Measurements from ENCODE around the gene PRICKLE2.

Gene PRICKLE2

GRCh38 chr3:64079369-64080150 is 145.7 kb downstream of the PRICKLE2 start:
- Histone ChIP-seq H3K36me3 (ENCODE audit: low read depth) (no peaks in the 10 kb centered on the region), H3K4me3 (ENCODE audit: severe bottlenecking) (no peak overlapping the region), H3K27me3 (ENCODE audit: insufficient read depth, poor library complexity, severe bottlenecking) (no peaks in the 10 kb centered on the region), H3K4me1 (ENCODE audit: insufficient read depth, poor library complexity, severe bottlenecking) (peaks cover 6% of the 10 kb centered on the region), H3K9me3 (ENCODE audit: severe bottlenecking) (no peaks in the 10 kb centered on the region), H3K27ac (ENCODE audit: poor library complexity, severe bottlenecking) (no peak overlapping the region)
- ATAC-seq (ENCODE audit: low read depth) (no peak), DNase-seq (ENCODE audit: low spot score) (no peak)
- no peak for TF ChIP-seq CTCF (IDR thresholded peaks at IDR 0.05; ENCODE audit: poor library complexity, severe bottlenecking)

GRCh38 chr3:64078966-64079365 is 146.3 kb downstream of the PRICKLE2 start:
- Histone ChIP-seq H3K27me3 (ENCODE audit: insufficient read depth, poor library complexity, severe bottlenecking) (no peaks in the 10 kb centered on the region), H3K4me3 (ENCODE audit: severe bottlenecking) (no peak overlapping the region)
- DNase-seq (ENCODE audit: low spot score) = no peak

GRCh38 chr3:64074895-64075679 is 150.2 kb downstream of the PRICKLE2 start:
- DNase-seq (ENCODE audit: low spot score) (no peak), ATAC-seq (ENCODE audit: low read depth) (no peak)
- TF ChIP-seq CTCF (IDR thresholded peaks at IDR 0.05; ENCODE audit: poor library complexity, severe bottlenecking) = no peak
- Histone ChIP-seq H3K4me3 (ENCODE audit: severe bottlenecking) (no peak overlapping the region), H3K27ac (ENCODE audit: poor library complexity, severe bottlenecking) (no peak overlapping the region), H3K4me1 (ENCODE audit: insufficient read depth, poor library complexity, severe bottlenecking) (no peaks in the 10 kb centered on the region), H3K36me3 (ENCODE audit: low read depth) (no peaks in the 10 kb centered on the region), H3K9me3 (ENCODE audit: severe bottlenecking) (no peaks in the 10 kb centered on the region), H3K27me3 (ENCODE audit: insufficient read depth, poor library complexity, severe bottlenecking) (no peaks in the 10 kb centered on the region)

More at GRCh38 chr3:64078966-64079365, 146.3 kb downstream of the PRICKLE2 start:
- Histone ChIP-seq H3K27ac (ENCODE audit: poor library complexity, severe bottlenecking) (no peak overlapping the region), H3K4me1 (ENCODE audit: insufficient read depth, poor library complexity, severe bottlenecking) (no peaks in the 10 kb centered on the region), H3K36me3 (ENCODE audit: low read depth) (no peaks in the 10 kb centered on the region), H3K9me3 (ENCODE audit: severe bottlenecking) (no peaks in the 10 kb centered on the region)
- ATAC-seq (ENCODE audit: low read depth) = no peak
- TF ChIP-seq CTCF (IDR thresholded peaks at IDR 0.05; ENCODE audit: poor library complexity, severe bottlenecking) = no peak

- Histone ChIP-seq H3K27ac (ENCODE audit: poor library complexity, severe bottlenecking) (no peak overlapping the region), H3K36me3 (ENCODE audit: low read depth) (no peaks in the 10 kb centered on the region), H3K4me3 (ENCODE audit: severe bottlenecking) (no peak overlapping the region), H3K9me3 (ENCODE audit: severe bottlenecking) (no peaks in the 10 kb centered on the region), H3K4me1 (ENCODE audit: insufficient read depth, poor library complexity, severe bottlenecking) (no peaks in the 10 kb centered on the region), H3K27me3 (ENCODE audit: insufficient read depth, poor library complexity, severe bottlenecking) (no peaks in the 10 kb centered on the region)
- DNase-seq (ENCODE audit: low spot score) (no peak), ATAC-seq (ENCODE audit: low read depth) (no peak)
- TF ChIP-seq CTCF (IDR thresholded peaks at IDR 0.05; ENCODE audit: poor library complexity, severe bottlenecking) = no peak
Measured at GRCh38 chr3:64074060-64074459, 151.2 kb downstream of the PRICKLE2 start.
